ENCODE data around the gene MAGEB3.

MAGEB3 gene

DNA sequence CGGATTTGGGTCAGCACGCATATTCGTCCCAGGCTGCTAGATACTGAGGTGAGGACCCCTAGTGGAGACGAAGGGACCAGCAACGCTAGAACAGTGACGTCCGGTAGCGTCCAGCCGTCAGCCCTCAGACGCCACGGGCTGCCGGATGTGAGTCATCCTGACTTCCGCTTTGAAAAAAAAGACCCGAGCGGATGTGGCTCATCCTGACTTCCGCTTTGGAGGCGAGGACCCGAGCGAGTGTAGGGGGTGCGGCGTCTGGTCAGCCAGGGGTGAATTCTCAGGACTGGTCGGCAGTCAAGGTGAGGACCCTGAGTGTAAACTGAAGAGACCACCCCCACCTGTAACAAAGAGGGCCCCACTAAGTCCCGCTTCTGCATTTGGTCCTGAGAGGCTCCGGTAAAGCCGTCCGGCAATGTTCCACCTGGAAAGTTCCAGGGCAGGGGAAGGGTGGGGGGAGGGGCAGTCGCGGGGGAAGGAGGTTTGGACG lies 15.1 kb upstream of the MAGEB3 start, which contains the start of gene MAGEB2:
TSS of gene MAGEB2 (plus strand) at position 207 of the 487 bp plus-strand sequence. CDS start 3,018 bp downstream, outside the sequence.
- no peak for TF ChIP-seq CTCF (IDR thresholded peaks at IDR 0.05; ENCODE audit: control insufficient read depth, insufficient read depth, low read depth, low read length, missing control alignments)
- no peak for DNase-seq (ENCODE audit: low read depth)
- H3K4me3 ChIP-seq (ENCODE audit: control insufficient read depth, low read depth, low read length): no peak within 1 kb of the TSS

- TF ChIP-seq CTCF (IDR thresholded peaks at IDR 0.05; ENCODE audit: control insufficient read depth, insufficient read depth, low read depth, low read length, missing control alignments): no peak
- no peak overlapping the region for H3K4me3 ChIP-seq (ENCODE audit: control insufficient read depth, low read depth, low read length)
- DNase-seq (ENCODE audit: low read depth): no peak
Measured at GRCh38 chrX:30217465-30217864, 13.0 kb upstream of the MAGEB3 start.

GRCh38 chrX:30219372-30219771 lies 11.1 kb upstream of the MAGEB3 start:
- no peak overlapping the region for H3K4me3 ChIP-seq (ENCODE audit: control insufficient read depth, low read depth, low read length)
- TF ChIP-seq CTCF (IDR thresholded peaks at IDR 0.05; ENCODE audit: control insufficient read depth, insufficient read depth, low read depth, low read length, missing control alignments): no peak
- DNase-seq (ENCODE audit: low read depth): no peak

DNA sequence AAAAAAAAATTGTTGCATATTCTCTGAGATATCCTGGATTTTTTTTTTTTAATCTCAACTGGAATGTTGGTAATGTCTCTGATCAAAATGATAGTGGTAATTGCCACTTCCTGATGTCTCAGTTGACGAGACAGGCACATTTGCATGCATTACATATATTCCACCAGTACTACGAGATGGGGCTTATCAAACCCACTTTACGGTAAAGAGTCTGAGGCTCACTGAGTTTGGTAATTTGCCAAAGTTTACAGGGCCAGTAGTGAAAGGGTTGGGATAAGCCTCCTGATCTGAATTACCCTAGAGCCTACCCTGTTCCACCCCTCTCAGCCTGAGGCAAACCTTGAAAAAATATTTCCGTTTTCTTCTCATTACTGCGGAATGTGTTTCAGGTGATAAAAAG lies 9.8 kb upstream of the MAGEB3 start:
- H3K4me3 ChIP-seq (ENCODE audit: control insufficient read depth, low read depth, low read length): no peak overlapping the region
- TF ChIP-seq CTCF (IDR thresholded peaks at IDR 0.05; ENCODE audit: control insufficient read depth, insufficient read depth, low read depth, low read length, missing control alignments): no peak
- no peak for DNase-seq (ENCODE audit: low read depth)

GRCh38 chrX:30224536-30224935 lies 5.9 kb upstream of the MAGEB3 start:
- no peak overlapping the region for H3K4me3 ChIP-seq (ENCODE audit: control insufficient read depth, low read depth, low read length)
- no peak for TF ChIP-seq CTCF (IDR thresholded peaks at IDR 0.05; ENCODE audit: control insufficient read depth, insufficient read depth, low read depth, low read length, missing control alignments)
- DNase-seq (ENCODE audit: low read depth): no peak

DNA sequence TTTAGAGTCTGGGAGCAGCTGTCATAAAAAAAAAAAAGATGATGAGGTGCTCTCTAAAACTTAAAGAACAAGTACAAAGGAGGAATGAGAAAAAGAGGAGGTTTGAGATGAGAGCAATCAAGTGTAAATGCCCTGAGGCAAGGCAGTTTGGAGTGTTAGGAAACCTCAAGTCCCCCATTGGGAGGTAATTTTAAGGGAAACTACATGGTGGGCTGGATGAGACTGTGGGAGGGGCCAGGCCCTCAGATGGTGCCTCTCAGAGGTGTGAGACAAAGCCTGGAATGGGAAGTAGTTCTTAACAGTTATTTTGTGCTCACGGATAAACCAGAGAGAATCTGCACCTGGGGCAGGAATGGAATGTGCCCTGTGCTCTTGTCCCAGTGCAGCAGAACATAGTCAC lies 1.9 kb upstream of the MAGEB3 start:
- no peak overlapping the region for H3K4me3 ChIP-seq (ENCODE audit: control insufficient read depth, low read depth, low read length)
- no peak for DNase-seq (ENCODE audit: low read depth)
- no peak for TF ChIP-seq CTCF (IDR thresholded peaks at IDR 0.05; ENCODE audit: control insufficient read depth, insufficient read depth, low read depth, low read length, missing control alignments)

Data from AG09309 (cell line).